ENCODE results near the gene ALDH16A1.
"Not testable (repeated sequence)": the region's sequence is repeated elsewhere in the genome, so short reads cannot be mapped to it uniquely, and the experiment has no call there.

ALDH16A1 gene

DNA sequence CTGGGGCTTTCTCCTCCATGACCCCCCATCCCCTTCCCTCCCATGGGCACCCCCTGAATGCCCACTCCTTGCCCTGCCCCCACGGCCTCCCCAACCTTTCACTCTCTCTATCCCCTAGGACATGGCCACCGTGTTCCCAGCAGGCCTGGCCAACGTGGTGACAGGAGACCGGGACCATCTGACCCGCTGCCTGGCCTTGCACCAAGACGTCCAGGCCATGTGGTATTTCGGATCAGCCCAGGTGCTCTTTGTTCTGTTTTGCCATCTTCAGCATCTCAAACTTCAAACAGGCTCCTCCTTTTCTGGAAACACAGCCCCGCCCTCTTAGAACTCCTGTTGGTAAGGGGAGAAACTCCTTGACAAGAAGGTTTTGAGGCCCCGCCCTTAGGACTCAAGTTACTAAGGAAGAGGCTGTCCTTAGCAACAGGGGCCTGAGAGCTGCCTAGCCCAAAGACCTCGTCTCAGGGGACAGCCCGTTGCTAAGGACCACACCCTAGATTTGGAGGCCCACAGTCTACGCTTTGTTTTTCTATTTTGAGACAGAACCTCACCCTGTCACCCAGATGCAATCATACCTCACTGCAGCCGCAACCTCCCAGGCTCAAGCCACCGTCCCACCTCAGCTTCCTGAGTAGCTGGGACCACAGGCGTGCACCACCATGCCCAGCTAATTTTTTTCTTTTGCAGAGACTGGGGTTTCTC lies 15.9 kb downstream of the ALDH16A1 start:
- DNase-seq = peak; percentile 93

DNA sequence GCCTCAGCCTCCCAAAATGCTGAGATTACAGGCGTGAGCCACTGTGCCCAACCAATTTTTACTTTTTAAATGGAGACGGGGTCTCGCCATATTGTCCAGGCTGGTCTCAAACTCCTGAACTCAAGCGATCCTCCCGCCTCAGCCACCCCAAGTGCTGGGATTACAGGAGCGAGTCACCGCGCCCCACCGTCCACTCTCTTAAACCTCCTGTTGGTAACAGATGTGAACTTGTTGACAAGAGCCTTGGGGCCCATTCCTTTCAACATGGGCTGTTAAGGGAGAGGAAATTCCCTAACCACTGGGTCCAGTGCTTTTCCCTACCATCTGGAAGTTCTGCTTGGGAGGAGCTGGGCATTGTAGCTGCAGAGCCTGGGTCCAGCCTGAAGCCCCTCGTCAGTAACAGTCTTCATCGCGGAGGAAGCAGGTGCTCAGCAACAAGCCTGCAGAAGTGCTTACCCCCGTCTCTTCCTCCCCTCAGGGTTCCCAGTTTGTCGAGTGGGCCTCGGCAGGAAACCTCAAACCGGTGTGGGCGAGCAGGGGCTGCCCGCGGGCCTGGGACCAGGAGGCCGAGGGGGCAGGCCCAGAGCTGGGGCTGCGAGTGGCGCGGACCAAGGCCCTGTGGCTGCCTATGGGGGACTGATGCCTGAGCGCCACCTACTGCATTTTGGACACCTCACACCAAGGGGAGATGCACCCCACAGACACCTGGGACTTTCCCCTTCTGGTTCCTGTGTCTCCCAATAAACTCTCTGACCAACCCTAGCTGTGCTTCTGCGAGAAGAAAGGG lies 17.0 kb downstream of the ALDH16A1 start:
- no peak for DNase-seq

DNA sequence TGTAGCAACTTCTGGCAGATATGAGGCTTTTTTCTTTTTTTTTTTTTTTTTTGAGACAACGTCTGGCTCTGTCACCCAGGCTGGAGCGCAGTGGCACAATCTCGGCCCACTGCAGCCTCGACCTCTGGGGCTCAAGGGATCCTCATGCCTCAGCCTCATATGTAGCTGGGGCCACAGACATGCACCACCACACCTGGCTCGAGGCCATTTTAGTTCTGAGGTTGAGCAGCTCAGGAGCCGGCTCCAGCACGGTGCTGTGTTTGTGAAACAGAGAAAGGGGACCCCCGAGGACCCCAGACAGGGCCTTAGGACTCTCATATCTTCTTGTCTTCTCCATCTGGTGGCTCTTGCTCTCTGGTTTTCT lies 17.6 kb downstream of the ALDH16A1 start:
- no peak for DNase-seq

DNA sequence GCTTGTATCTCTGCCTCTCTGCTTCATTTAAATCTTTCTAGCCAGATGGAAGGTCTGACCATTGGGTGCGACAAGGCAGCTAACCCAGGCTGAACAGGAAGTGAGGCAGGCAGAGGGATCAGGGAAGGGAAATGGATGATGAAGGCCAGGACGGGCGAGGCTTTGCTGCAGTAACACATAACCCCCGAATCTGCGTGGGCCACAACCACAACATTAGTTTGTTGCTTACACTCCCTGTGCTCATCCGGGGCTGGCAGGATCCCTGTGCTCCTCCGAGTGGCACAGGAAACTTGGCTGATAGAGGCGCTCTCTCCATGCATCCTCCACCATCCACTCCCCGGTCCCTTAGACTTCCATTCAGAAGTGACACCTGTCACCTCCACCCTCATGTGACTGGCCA lies 19.9 kb downstream of the ALDH16A1 start:
- no peak for DNase-seq

DNA sequence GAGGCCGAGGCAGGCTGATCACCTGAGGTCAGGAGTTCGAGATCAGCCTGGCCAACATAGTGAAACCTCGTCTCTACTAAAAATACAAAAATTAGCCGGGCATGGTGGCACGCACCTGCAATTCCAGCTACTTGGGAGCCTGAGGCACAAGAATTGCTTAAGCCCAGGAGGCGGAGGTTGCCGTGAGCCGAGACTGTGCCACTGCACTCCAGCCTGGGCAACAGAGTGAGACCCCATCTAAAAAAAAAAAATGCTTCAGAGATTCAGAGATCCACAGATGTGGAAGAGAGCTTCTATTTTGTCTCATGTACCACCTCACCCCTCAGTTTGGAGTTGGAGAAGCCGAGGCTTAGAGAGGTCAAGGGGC lies 20.5 kb downstream of the ALDH16A1 start:
- DNase-seq = not testable (repeated sequence)

DNA sequence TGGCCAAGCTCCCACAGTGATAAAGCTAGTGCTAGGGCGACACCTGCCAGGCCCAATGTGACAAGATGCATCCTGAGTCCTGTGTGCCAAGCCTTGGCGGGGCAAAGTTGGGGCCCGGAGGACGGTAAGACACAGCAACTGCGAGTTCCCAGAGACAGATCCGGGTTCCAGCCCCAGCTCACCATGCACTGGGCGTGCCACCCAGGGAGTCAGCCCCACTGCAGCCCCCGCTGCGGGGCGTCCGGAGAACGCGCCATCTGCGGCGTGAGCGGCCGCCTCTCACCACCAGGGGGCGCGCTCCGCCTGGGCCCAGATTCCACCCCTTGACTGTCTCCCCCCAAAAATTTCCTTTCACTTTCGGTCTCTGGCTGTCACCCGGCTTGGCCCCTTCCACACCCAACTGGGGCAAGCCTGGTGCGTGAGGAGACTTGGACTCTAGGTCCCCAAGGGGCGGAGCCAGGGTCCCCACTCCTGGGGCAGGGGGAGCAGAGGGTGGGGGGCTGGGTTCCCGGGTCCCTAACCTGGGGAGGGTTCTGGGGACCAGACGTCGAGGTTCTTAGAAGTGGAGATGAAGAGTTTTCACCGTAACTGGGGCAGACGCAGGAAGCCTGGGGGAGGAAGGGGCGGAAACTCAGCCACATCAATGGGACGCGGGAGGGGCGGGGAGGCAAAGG lies 21.0 kb downstream of the ALDH16A1 start, which contains the start of gene FLT3LG:
Gene FLT3LG, plus strand, starts transcription at position 348 of the 674 bp plus-strand sequence. CDS start 425 bp downstream, outside the sequence.
- peak; percentile 39 for DNase-seq

DNA sequence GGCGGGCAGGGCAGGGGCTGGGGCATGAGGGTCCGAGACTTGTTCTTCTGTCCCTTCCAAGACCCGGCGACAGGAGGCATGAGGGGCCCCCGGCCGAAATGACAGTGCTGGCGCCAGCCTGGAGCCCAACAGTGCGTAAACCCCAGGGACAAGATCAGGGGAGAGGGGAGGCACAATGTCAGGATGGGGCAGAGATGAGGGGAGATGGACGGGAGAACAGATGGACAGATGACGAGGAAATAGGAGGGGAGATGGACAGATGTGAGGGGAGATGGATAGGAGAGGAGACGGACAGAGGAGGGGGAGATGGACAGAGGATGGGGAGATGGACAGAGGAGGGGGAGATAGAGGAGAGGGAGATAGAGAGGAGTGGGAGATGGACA lies 21.5 kb downstream of the ALDH16A1 start:
- no peak for DNase-seq

DNA sequence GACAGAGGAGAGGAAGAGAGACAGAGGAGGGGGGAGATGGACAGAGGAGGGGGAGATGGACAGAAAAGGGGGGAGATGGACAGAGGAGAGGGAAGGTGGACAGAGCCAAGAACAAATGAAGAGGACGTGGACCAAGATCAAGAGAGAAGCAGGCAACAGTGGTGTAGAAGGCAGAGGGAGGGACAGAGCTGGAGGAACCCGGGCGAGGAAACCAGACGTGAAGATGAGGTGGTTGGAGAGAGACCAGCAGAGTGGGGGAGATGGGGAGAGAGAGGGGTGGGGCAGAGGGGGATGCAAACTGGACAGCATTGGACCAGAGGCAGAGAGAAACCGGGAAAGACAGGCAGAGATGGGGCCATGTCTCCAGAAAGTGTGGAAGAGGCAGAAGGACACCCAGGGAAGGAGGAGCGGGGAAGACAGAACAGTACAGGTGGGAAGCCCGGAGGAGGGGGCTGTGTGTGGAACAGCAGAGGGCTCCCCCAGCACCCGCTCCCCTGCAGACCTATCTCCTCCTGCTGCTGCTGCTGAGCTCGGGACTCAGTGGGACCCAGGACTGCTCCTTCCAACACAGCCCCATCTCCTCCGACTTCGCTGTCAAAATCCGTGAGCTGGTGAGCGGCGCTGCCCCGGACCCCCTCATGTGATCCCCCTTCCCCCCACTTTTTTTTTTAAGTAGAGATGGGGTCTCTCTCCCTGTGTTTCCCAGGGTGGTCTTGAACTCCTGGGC lies 22.3 kb downstream of the ALDH16A1 start:
- DNase-seq = no peak

DNA sequence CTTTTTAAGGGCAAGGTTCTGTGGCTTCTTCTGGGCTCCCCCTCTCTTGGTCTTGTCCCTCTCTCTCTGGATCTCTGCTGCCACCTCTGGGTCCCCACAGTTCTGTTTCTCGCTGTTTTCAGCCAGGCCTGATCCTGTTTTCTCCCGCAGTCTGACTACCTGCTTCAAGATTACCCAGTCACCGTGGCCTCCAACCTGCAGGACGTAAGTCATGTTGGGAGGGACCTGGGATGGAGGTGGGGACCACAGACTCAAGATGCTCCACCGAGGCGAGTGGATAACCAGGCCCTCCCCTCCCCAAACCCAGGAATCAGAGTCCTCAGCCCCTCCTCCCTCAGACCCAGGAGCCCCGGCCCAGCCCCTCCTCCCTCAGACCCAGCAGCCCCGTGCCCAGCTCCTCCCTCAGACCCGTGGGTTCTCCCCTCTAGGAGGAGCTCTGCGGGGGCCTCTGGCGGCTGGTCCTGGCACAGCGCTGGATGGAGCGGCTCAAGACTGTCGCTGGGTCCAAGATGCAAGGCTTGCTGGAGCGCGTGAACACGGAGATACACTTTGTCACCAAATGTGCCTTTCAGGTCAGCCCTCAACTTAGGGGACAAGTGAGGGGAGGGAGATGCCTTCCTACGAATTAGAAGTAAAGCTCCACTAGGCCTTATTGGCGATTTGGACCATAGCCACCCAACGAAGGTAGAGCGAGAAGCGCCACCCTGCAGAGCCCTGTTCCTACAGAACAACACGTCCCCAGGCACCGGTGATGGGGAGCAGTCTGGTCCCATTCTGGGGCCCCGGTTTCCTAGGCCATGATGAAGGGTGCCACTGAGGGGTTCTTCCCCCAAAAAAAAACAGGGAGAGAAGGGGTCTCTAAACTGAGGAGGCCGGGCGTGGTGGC lies 23.2 kb downstream of the ALDH16A1 start:
- DNase-seq = no peak

DNA sequence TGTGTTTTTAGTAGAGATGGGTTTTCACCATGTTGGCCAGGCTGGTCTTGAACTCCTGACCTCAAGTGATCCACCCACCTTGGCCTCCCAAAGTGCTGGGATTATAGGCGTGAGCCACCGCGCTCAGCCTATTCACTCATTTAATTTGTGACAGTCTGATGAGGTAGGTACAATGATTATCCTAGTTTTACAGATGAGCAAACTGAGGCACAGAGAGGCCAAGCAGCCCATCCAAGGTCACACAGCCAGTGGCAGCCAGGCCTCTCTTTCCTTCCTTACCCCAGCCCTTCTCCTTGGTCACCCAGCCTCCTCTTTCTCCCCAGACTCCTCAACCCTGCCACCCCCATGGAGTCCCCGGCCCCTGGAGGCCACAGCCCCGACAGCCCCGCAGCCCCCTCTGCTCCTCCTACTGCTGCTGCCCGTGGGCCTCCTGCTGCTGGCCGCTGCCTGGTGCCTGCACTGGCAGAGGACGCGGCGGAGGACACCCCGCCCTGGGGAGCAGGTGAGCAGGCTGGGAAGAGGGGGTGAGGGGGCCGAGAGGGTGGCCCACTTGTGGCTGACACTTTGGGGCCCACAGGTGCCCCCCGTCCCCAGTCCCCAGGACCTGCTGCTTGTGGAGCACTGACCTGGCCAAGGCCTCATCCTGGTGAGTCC lies 27.1 kb downstream of the ALDH16A1 start:
- no peak for DNase-seq

DNA sequence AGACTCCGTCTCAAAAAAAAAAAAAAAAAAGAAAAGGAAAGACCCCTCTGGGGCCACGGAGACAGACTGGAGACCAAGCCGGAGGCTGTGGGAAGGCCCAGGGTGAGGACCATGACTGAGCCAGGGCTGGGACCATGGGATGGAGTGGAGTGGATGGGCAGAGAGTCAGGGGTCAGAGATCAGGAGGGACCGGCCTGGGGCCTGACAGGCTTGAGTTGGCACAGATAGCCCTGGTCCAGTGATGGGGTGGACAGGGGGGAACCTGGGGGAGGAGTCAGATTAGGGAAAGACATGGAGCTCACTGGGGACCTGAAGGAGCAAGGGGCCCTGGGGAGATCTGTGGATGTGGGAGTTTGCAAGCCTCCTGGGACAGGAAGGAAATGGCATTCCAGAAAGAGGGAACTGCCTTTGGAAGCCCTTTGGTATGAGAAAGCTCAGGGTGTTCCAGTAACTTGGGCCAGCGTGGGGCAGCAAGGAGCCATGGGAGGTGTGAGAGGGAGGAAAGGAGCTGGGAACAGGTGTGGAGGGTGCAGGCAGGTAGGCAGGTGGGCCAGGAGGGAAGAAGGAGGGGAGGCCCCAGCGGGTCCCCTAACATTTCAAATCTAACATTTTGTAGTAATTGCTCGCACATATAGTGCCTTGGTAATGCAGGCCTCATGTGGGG lies 28.1 kb downstream of the ALDH16A1 start:
- no peak for DNase-seq

DNA sequence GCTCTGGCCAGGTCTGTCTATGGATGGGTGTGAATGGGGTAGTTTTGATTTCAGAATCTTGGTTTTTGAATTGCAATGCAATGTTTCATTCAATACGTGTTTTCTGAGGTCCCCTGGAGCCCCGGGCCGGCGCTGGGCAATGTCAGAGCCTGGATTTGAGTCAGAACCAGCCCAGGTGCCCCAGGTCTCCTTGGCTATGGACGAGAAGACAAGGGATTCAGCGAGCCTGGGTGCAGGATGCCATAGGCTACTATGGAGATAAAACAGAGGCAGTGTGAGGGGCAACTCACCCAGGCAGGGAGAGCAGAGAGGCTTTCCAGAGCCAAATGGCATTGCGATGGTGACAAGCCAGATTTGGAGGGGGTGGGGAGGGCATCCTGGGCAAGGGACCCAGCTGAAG lies 33.2 kb downstream of the ALDH16A1 start:
- DNase-seq = no peak

DNA sequence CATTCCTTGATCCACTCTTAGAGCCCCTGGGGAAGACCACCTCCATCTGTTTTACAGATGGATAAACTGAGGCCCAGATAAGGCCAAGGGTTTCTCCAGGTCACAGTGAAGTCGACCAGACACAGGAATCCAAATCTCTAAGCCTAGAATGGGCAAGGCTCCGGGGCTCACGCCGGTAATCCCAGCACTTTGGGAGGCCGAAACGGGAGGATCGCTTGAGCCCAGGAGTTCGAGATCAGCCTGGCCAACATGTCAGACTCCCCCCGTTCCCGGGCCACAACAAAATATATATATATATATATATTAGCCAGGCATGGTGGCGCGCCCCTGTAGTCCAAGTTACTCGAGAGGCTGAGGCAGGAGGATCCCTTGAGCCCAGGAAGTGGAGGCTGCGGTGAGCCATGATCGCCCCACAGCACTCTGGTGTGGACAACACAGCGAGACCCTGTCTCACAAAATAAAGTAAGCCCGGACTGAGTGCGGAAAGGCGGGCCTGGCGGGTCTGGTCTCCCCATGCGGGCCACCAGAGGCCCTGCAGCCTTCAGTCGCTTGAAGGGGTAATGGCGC lies 33.8 kb downstream of the ALDH16A1 start:
- DNase-seq = no peak

DNA sequence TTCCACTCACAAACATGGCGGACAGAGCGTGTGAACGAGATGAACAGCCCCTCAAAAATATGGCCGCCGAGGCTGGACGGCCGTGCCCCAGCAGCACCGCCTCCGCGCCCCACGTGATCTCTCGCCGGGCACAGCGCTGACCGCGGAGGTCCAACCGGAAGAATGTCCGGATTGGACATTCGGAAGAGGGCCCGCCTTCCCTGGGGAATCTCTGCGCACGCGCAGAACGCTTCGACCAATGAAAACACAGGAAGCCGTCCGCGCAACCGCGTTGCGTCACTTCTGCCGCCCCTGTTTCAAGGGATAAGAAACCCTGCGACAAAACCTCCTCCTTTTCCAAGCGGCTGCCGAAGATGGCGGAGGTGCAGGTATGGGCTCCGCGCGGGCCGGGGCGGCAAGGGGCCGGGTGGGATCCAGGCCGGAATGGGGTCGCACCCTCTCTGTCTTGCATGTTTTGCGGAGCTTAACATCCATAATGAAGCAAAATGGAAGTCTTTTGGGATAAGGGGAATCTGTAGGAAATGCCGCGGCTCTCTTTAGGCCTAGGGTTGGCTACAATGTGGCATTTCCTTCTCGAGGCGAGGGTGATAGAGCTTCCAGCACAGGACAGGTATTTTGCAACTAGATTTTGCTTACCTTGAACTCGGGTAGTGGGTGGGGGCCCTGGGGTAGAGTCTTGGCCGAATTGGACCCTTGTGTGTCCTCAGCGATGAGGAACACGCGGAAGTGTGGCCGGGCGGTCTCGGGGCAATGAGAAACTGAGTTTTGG lies 34.4 kb downstream of the ALDH16A1 start, which contains the start of gene RPL13A:
Gene RPL13A, plus strand, starts transcription at position 332 of the 769 bp plus-strand sequence. Its CDS starts 22 bp downstream, at position 354.
- DNase-seq = peak; percentile 99

DNA sequence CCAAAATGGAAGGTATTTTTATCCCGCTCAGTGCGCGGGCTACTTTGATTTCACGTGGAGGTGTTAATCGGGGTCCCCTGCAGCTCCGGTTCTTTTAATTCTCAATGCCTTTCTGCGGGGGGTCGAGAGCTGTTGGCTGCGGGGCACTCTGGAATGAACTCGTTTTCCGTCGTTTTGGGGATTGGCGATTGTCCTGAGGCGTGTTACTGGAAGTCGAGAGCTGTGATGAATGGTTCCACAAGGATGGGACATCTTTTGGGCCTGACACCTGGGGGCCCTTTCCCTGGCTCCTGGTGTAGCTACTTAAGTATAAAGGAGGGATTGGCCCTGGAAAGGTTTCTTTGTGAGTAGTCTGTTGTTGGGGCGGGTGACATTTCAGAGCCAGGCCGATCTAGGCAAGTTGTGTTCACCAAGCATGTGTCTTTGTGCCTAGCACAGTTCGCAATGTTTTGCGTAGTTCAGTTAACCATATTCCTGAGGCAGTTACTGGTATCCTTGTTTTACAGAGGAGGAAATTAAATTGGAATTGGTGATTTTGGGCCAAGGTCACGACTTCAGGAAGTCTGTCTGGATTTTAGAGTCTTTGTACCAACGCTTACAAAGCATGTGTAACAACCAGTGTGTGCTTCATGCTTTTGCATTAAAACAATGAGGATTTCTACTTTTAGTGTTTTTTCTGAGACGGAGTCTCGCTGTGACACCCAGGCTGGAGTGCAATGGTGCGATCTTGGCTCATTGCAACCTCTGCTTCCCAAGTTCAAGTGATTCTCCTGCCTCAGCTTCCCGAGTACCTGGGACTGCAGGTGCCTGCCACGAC lies 35.2 kb downstream of the ALDH16A1 start:
- no peak for DNase-seq

DNA sequence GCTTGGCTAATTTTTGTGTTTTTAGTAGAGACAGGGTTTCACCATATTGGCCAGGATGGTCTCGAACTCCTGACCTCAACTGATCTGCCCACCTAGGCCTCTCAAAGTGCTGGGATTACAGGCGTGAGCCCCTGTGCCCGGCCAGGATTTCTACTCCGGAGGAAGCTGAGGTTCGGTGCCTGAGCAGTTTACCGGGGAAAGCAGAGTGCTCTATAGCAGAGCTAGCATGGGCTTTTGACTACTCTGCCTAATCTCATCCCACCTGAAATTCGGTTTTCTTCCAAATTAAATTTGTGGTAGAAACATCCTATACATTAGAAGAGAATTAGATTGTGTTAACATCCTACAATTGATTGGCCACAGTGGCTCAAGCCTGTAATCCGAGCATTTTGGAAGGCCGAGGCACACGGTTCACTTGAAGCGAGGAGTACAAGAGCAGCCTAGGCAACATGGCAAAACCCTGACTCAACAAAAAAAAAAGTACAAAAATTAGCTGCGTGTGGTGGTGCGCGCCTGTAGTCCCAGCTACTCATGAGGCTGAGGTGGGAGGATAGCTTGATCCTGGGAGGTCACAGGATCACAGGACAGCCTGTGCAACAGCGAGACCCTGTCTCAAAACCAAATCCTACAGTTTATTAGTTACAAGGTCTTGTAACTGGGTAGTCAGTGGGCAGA lies 36.0 kb downstream of the ALDH16A1 start:
- no peak for DNase-seq

DNA sequence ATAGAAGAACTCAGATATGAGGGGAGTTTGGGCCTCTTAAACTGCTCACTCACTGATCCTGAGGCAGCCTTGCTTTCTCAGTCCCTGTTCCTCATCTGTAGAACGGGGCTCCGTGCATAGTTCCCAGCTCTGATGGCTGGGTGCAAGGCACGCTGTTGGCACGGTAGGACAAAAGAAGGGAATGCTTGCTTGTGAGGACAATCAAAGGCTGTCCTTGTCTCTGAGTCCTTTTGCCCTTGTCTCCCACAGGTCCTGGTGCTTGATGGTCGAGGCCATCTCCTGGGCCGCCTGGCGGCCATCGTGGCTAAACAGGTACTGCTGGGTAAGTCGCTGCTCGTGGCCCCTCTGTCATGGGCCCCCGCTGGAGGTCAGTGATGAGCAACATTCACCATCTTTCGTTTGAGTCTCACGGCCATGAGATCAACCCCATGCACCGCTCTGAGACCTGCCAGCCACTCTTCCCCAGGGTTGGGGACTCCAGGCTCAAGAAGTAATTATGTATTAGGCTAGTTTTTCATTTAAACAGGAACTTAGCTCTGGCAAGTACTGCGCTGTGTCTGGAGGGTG lies 36.7 kb downstream of the ALDH16A1 start:
- no peak for DNase-seq
